Measurements from ENCODE around the gene CADM2.

CADM2 gene

DNA sequence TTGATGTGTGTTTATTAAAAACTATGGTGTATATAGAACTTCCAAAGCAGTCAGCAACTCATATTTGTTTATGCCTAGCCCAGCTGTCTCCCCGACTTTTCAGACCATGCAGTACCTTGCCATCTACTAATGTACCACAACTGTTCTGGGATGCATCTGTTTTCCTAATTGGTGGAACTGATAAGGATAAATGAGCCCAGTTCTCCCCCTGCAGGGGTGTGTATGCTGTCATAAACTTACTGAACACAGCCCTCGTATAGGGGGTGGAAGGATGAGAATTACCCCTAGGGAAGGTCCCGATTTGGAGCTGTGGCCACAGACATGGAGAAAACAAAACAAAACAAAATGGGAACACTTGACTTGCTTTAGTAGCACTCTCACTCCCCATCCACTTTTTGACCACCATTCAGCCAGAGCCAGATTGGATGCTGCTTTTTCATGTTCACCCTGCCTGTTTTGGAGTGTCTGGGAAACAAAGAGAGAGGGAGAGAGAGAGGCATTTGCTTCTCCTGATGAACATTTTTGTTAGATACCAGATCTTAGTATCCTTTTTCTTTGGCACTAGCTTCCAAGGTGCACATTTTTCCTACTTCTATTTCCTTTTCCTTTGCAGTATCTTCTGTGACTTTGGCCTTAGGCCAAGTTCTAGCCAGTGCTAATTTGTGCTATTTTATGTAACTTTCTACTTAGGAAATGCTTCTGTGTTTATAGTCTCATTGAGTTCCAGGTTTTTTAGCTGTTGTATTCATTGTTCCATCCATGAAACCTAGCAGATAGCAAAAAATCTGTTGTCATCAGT lies 29.1 kb downstream of the CADM2 start:
- Mint-ChIP-seq H3K36me3 (ENCODE audit: low read depth) (no peaks in the 10 kb centered on the region), H3K4me1 (no peaks in the 10 kb centered on the region), H3K27ac (no peak overlapping the region), H3K9me3 (no peaks in the 10 kb centered on the region), H3K27me3 (ENCODE audit: low read depth, poor library complexity) (no peaks in the 10 kb centered on the region), H3K4me3 (no peak overlapping the region)
- no peak for DNase-seq
- no peak for TF ChIP-seq CTCF (IDR thresholded peaks at IDR 0.05)

- Mint-ChIP-seq H3K4me3 (no peak overlapping the region), H3K27ac (no peak overlapping the region), H3K4me1 (no peaks in the 10 kb centered on the region), H3K27me3 (ENCODE audit: low read depth, poor library complexity) (no peaks in the 10 kb centered on the region), H3K36me3 (ENCODE audit: low read depth) (no peaks in the 10 kb centered on the region), H3K9me3 (no peaks in the 10 kb centered on the region)
- no peak for TF ChIP-seq CTCF (IDR thresholded peaks at IDR 0.05)
- no peak for DNase-seq
Measured at GRCh38 chr3:84989102-84989501, 30.3 kb downstream of the CADM2 start.

GRCh38 chr3:84991422-84991900 lies 32.7 kb downstream of the CADM2 start:
- H3K27me3 Mint-ChIP-seq (ENCODE audit: low read depth, poor library complexity), result no peaks in the 10 kb centered on the region
- DNase-seq, result no peak
- H3K4me1 Mint-ChIP-seq, result no peaks in the 10 kb centered on the region
- H3K36me3 Mint-ChIP-seq (ENCODE audit: low read depth), result no peaks in the 10 kb centered on the region
- H3K27ac Mint-ChIP-seq, result no peak overlapping the region
- no peak for TF ChIP-seq CTCF (IDR thresholded peaks at IDR 0.05)
- no peak overlapping the region for H3K4me3 Mint-ChIP-seq
- H3K9me3 Mint-ChIP-seq, result no peaks in the 10 kb centered on the region

DNA sequence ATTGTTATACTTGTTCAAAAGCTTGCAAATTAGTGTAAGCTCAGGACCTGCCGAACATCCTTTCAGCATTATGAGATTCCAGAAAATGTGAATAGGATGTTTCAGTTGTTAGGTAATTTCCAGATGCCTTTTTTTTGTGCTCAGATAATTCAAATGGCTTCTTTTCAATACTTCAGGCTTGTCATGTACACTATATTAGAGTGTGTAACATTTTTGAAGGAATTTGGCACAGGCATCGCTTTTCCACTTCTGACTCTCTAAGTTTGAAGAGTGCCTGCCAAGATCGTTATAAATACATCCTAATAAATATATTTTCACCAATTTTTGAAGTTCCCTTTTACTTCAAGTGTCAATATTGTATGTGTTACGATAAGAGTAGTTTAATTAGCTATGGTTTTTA lies 35.2 kb downstream of the CADM2 start:
- Mint-ChIP-seq H3K27ac (no peak overlapping the region), H3K27me3 (ENCODE audit: low read depth, poor library complexity) (no peaks in the 10 kb centered on the region), H3K4me1 (no peaks in the 10 kb centered on the region), H3K9me3 (no peaks in the 10 kb centered on the region), H3K4me3 (no peak overlapping the region), H3K36me3 (ENCODE audit: low read depth) (no peaks in the 10 kb centered on the region)
- no peak for TF ChIP-seq CTCF (IDR thresholded peaks at IDR 0.05)
- no peak for DNase-seq

DNA sequence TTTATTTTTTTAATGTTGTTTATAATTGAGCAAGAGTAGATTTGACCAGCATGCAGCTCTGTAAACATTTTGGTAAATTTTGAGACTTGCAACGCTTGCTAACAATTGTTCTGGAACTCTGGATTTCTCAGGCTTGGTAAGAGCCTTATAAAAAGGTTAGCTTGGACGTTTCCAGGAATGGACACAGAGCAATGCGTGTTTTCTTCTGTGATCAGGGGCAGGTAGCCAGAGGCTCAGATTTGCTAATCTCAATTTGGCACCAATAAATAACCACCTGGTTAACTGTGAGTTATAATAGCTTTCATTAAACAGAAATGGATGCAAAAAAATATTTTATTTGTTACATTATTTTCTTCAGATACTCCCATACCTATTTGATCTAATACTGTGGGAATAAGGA lies 39.8 kb downstream of the CADM2 start:
- Mint-ChIP-seq H3K9me3 (no peaks in the 10 kb centered on the region), H3K4me3 (no peak overlapping the region), H3K36me3 (ENCODE audit: low read depth) (no peaks in the 10 kb centered on the region), H3K4me1 (no peaks in the 10 kb centered on the region), H3K27me3 (ENCODE audit: low read depth, poor library complexity) (peaks cover 2% of the 10 kb centered on the region), H3K27ac (no peak overlapping the region)
- no peak for TF ChIP-seq CTCF (IDR thresholded peaks at IDR 0.05)
- no peak for DNase-seq

- H3K27me3 Mint-ChIP-seq (ENCODE audit: low read depth, poor library complexity), result peaks cover 2% of the 10 kb centered on the region
- H3K4me3 Mint-ChIP-seq, result no peak overlapping the region
- H3K4me1 Mint-ChIP-seq, result no peaks in the 10 kb centered on the region
- no peaks in the 10 kb centered on the region for H3K9me3 Mint-ChIP-seq
- DNase-seq, result no peak
- no peak for TF ChIP-seq CTCF (IDR thresholded peaks at IDR 0.05)
- H3K36me3 Mint-ChIP-seq (ENCODE audit: low read depth), result no peaks in the 10 kb centered on the region
- no peak overlapping the region for H3K27ac Mint-ChIP-seq
Measured at GRCh38 chr3:85003479-85003878, 44.7 kb downstream of the CADM2 start.
